Panc1 (cell line): ENCODE results near the gene CD3D. TPM values are rescaled to one million over a fixed set of nuclear protein-coding genes. Genes with fewer than 3 reads are reported as not detected.

ENCODE experiments used
- ATAC-seq: fragments of 200-7000 bp; cut with Tn5 transposase; 2 replicates; pipeline ENCODE4 v1.9.1; 2020; ENCODE audit warnings: mild to moderate bottlenecking, moderate library complexity
- BruUV-seq: library from RNA; stranded (reverse); fragments of 400-500 nt; replicated peaks from 2 replicates; lab custom pipeline; 2021; lab: Mats Ljungman, UMichigan
- CTCF ChIA-PET: fragments of 300-600 bp; sonication (Branson Sonifier 250); formaldehyde crosslinking; loops from one replicate; lab custom pipeline; 2022; ENCODE audit warnings: antibody characterized with exemption; lab: Charles Lee
- POLR2A ChIA-PET: fragments of 300-600 bp; sonication (Branson Sonifier 250); formaldehyde crosslinking; loops from one replicate; lab custom pipeline; 2022; ENCODE audit warnings: antibody characterized with exemption; lab: Charles Lee
- DNase-seq: peaks from one replicate; pipeline ENCODE4 v3.0.0-alpha.2; 2010; ENCODE audit warnings: low read depth, low spot score
- H3K27ac ChIP-seq: 2 replicates; pipeline ENCODE4 v1.5.1; 2011; ENCODE audit warnings: mild to moderate bottlenecking, low read length, inconsistent platforms
- H3K27me3 ChIP-seq: fragments of 200-500 bp; sonication (Bioruptor generic); 2 replicates; pipeline ENCODE4 v1.6.0; 2014; ENCODE audit warnings: low read length, inconsistent platforms; ENCODE audit not compliant: control insufficient read depth, insufficient read depth
- H3K36me3 ChIP-seq: fragments of 200-500 bp; sonication (Bioruptor generic); 2 replicates; pipeline ENCODE4 v1.5.1; 2014; ENCODE audit warnings: inconsistent platforms, mild to moderate bottlenecking, low read length, moderate library complexity; ENCODE audit not compliant: control insufficient read depth, insufficient read depth
- H3K4me1 ChIP-seq: 2 replicates; pipeline ENCODE4 v1.5.1; 2011; ENCODE audit warnings: inconsistent platforms, mild to moderate bottlenecking, low read length, moderate library complexity; ENCODE audit not compliant: control insufficient read depth, insufficient read depth
- H3K4me3 ChIP-seq, 2 experiments: 2 replicates each; pipeline ENCODE4 v1.5.1; 2011 to 2012; ENCODE audit warnings: low read depth in 2 of 2, low read length in 2 of 2, mild to moderate bottlenecking in 2 of 2, inconsistent platforms in 1 of 2, moderate library complexity in 1 of 2
- H3K9me3 ChIP-seq: fragments of 200-500 bp; sonication (Bioruptor generic); 2 replicates; pipeline ENCODE4 v1.5.1; 2014; ENCODE audit warnings: low read depth, mild to moderate bottlenecking, inconsistent platforms, low read length, moderate library complexity; ENCODE audit not compliant: control insufficient read depth, insufficient read depth
- CTCF ChIP-seq: fragments of 450-650 bp; IDR thresholded peaks from 2 replicates; pipeline ENCODE4 v1.5.1; 2017; ENCODE audit warnings: mild to moderate bottlenecking
- POLR2AphosphoS5 ChIP-seq: IDR thresholded peaks from 2 replicates; pipeline ENCODE4 v1.6.1; 2012; ENCODE audit warnings: mild to moderate bottlenecking, low read depth, low read length, moderate library complexity
- SIN3A ChIP-seq: IDR thresholded peaks from 2 replicates; pipeline ENCODE4 v1.6.1; 2012; ENCODE audit warnings: low read depth, mild to moderate bottlenecking, low read length, moderate library complexity, borderline replicate concordance; ENCODE audit not compliant: insufficient read depth
- TCF7L2 ChIP-seq: IDR thresholded peaks from 2 replicates; pipeline ENCODE4 v1.6.1; 2011; ENCODE audit warnings: mild to moderate bottlenecking, low read depth, low read length, inconsistent platforms
- in situ Hi-C: cut with HindIII; loops from 2 replicates; pipeline ENCODE4 v1.10.0; 2016; ENCODE audit warnings: low sequenced_read_pairs, low pct_unique_long_range_greater_than_20kb
- intact Hi-C: fragments of 100-400 bp; cut with micrococcal nuclease; formaldehyde crosslinking; loops from one replicate; pipeline ENCODE4 v1.10.0; 2022; ENCODE audit not compliant: unreplicated experiment
- total RNA-seq: library from RNA; stranded (reverse); gene quantifications from one replicate; pipeline ENCODE4 v1.2.1, GENCODE V29; 2021; ENCODE audit not compliant: unreplicated experiment
- TF ChIP-seq, protein P1 (sequence below), 2 experiments: IDR thresholded peaks; 2 replicates each; pipeline ENCODE4 v1.6.1; 2011 to 2012; ENCODE audit warnings: low read depth in 2 of 2, control low read depth in 1 of 2, low read length in 1 of 2, mild to moderate bottlenecking in 1 of 2, moderate library complexity in 1 of 2; ENCODE audit not compliant: insufficient read depth in 1 of 2

The CD3D gene
- total RNA-seq, 1 experiment from 2014 or later = 0.39 TPM

DNA sequence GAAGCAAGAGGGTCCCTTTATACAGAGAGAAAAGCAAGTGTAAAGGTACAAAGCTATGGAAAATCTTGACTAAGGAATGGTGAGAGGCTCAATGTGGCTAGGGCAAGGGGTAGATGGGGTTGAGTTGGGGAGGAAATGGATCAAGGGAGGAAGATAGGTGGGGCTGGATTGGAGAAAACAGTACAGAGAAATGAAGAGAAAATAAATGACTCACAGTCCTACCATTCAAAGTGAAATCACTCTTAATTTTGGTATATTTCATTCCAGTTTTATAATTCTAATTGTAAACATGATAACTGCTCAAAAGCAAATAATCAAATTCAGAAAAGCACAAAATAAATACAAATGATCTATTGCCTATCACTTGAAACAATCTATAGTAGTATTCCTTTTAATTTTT lies 33.5 kb upstream of the CD3D start:
- Histone ChIP-seq H3K4me1 (no peaks in the 10 kb centered on the region), H3K36me3 (peaks cover 23% of the 10 kb centered on the region), H3K4me3 (no peak overlapping the region), H3K27me3 (no peaks in the 10 kb centered on the region), H3K9me3 (no peaks in the 10 kb centered on the region), H3K27ac (no peak overlapping the region)
- DNase-seq (no peak), ATAC-seq (no peak)
- intact Hi-C loops (no loop called here), in situ Hi-C loops (no loop called here)
- ChIA-PET POLR2A (interaction anchor here (1.2 kb wide), 1 partner anchor 15 kb away, joined by 3 read pairs; no protein-coding TSS in a partner anchor), CTCF (no interaction called here)
- BruUV-seq = no TSS peak
- TF ChIP-seq, protein P1, sequence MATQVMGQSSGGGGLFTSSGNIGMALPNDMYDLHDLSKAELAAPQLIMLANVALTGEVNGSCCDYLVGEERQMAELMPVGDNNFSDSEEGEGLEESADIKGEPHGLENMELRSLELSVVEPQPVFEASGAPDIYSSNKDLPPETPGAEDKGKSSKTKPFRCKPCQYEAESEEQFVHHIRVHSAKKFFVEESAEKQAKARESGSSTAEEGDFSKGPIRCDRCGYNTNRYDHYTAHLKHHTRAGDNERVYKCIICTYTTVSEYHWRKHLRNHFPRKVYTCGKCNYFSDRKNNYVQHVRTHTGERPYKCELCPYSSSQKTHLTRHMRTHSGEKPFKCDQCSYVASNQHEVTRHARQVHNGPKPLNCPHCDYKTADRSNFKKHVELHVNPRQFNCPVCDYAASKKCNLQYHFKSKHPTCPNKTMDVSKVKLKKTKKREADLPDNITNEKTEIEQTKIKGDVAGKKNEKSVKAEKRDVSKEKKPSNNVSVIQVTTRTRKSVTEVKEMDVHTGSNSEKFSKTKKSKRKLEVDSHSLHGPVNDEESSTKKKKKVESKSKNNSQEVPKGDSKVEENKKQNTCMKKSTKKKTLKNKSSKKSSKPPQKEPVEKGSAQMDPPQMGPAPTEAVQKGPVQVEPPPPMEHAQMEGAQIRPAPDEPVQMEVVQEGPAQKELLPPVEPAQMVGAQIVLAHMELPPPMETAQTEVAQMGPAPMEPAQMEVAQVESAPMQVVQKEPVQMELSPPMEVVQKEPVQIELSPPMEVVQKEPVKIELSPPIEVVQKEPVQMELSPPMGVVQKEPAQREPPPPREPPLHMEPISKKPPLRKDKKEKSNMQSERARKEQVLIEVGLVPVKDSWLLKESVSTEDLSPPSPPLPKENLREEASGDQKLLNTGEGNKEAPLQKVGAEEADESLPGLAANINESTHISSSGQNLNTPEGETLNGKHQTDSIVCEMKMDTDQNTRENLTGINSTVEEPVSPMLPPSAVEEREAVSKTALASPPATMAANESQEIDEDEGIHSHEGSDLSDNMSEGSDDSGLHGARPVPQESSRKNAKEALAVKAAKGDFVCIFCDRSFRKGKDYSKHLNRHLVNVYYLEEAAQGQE (IDR thresholded peaks at IDR 0.05; ENCODE audit: insufficient read depth in 1 of 2, low read depth in 2 of 2, low read length in 1 of 2) = no peak
- TF ChIP-seq POLR2AphosphoS5 (no peak), SIN3A (no peak), TCF7L2 (no peak), CTCF (no peak)

GRCh38 chr11:118374729-118375128 lies 32.2 kb upstream of the CD3D start:
- ATAC-seq (no peak), DNase-seq (no peak)
- no peak overlapping the region for H3K4me3 ChIP-seq
- intact Hi-C loops = no loop called here
- no TSS peak for BruUV-seq
- no peak overlapping the region for H3K27ac ChIP-seq
- CTCF ChIA-PET = interaction anchor here (0.7 kb wide), 1 partner anchor 226 kb away, joined by 3 read pairs; no protein-coding TSS in a partner anchor
- in situ Hi-C loops = no loop called here
- H3K36me3 ChIP-seq = peaks cover 23% of the 10 kb centered on the region
- no peaks in the 10 kb centered on the region for H3K27me3 ChIP-seq
- POLR2A ChIA-PET = no interaction called here
- H3K4me1 ChIP-seq = no peaks in the 10 kb centered on the region
- TF ChIP-seq SIN3A = no peak
- TF ChIP-seq CTCF = no peak
- no peak for TF ChIP-seq TCF7L2
- TF ChIP-seq, protein P1 (IDR thresholded peaks at IDR 0.05; ENCODE audit: insufficient read depth in 1 of 2, low read depth in 2 of 2, low read length in 1 of 2) = no peak
- no peak for TF ChIP-seq POLR2AphosphoS5
- H3K9me3 ChIP-seq = no peaks in the 10 kb centered on the region
